Measurements from ENCODE around the gene NIFK.

DNA sequence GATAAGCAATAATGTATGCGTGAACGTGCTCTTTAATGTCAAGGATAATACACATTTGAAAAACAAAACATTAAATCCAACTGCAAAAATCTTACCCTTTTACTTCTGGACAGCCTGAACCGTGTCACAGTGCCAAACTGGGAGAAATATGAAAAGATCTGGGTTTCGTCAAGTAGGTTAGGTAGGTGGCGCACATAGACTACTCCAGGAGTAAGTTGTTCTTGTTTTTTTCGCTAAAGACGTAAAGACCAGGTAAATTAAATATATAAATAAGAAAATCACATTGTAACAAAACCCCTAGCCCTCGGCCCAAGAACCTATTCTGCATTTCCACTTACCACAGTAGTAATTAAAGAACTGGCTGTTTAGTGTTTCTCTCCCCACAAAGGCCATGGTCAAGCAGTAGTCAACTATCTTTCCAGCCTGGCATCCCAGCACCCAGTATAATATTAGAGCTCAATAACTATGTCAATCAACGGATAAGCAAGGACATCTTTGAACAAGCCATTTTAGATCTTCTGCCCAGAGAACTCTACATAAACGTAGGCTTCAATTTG lies 1.1 kb downstream of the NIFK start:
- no peak for TF ChIP-seq CTCF (IDR thresholded peaks at IDR 0.05)
- no peak for TF ChIP-seq POLR2A (IDR thresholded peaks at IDR 0.05)

Measured in transverse colon (tissue), 3 donors.